ENCODE results near the gene FPR3. TPM values are rescaled to one million over a fixed set of nuclear protein-coding genes. Genes with fewer than 3 reads are reported as not detected.

The FPR3 gene
- polyA plus RNA-seq, 3 donors: 0.17 to 0.49 (median 0.34) TPM

- DNase-seq (ENCODE audit: low read depth in 3 of 3, low spot score in 2 of 3): no peak
Observed at GRCh38 chr19:51873097-51873496, 78.1 kb downstream of the FPR3 start.

Other genes starting within 250 kb of the FPR3 start
- 10 to 100 TPM; 16.4 to 19.7 (median 16.8) TPM for gene ZNF175, start 223.9 kb upstream of the FPR3 start, polyA plus RNA-seq (ENCODE audit: insufficient read length in 3 of 3)
- under 1 TPM in 2 of 3 donors, not detected in 1; 0.48 to 0.51 TPM for gene SIGLEC5, start 164.8 kb upstream of the FPR3 start, polyA plus RNA-seq (ENCODE audit: insufficient read length in 3 of 3)
- 1 to 10 TPM in 1 of 3 donors, under 1 TPM in 1, not detected in 1; 0.79 to 1.1 TPM for gene SIGLEC14, start 148.3 kb upstream of the FPR3 start, polyA plus RNA-seq (ENCODE audit: insufficient read length in 3 of 3)
- 10 to 100 TPM; 11.6 to 15.5 (median 12.1) TPM for gene SPACA6, start 101.8 kb upstream of the FPR3 start, polyA plus RNA-seq (ENCODE audit: insufficient read length in 3 of 3)
- gene HAS1, start 71.2 kb upstream of the FPR3 start, polyA plus RNA-seq (ENCODE audit: insufficient read length in 3 of 3): not detected
- gene FPR1, start 43.3 kb upstream of the FPR3 start, polyA plus RNA-seq (ENCODE audit: insufficient read length in 3 of 3): 1 to 10 TPM in 1 of 3 donors, under 1 TPM in 2; 0.72 to 1.8 (median 0.89) TPM
- under 1 TPM in 2 of 3 donors, not detected in 1; 0.18 to 0.21 TPM for gene FPR2, start 34.0 kb upstream of the FPR3 start, polyA plus RNA-seq (ENCODE audit: insufficient read length in 3 of 3)
- 10 to 100 TPM; 38.8 to 50.2 (median 44.5) TPM for gene ZNF577, start 92.8 kb downstream of the FPR3 start, polyA plus RNA-seq (ENCODE audit: insufficient read length in 3 of 3)
- 10 to 100 TPM; 29.1 to 34.0 (median 33.0) TPM for gene ZNF649, start 109.9 kb downstream of the FPR3 start, polyA plus RNA-seq (ENCODE audit: insufficient read length in 3 of 3)
- gene ZNF613, start 132.3 kb downstream of the FPR3 start, polyA plus RNA-seq (ENCODE audit: insufficient read length in 3 of 3): 10 to 100 TPM; 12.3 to 16.9 (median 16.5) TPM
- gene ZNF350, start 191.7 kb downstream of the FPR3 start, polyA plus RNA-seq (ENCODE audit: insufficient read length in 3 of 3): 10 to 100 TPM; 18.8 to 22.8 (median 21.5) TPM
- gene ZNF615, start 213.1 kb downstream of the FPR3 start, polyA plus RNA-seq (ENCODE audit: insufficient read length in 3 of 3): 10 to 100 TPM; 19.6 to 20.5 (median 20.4) TPM
- gene ZNF614, start 233.2 kb downstream of the FPR3 start, polyA plus RNA-seq (ENCODE audit: insufficient read length in 3 of 3): 10 to 100 TPM; 17.3 to 19.0 (median 17.8) TPM

Data from right renal cortex interstitium (tissue), 3 donors.